GM12878 (cell line): ENCODE data around the gene ITGBL1. TPM values are rescaled to one million over a fixed set of nuclear protein-coding genes. Genes with fewer than 3 reads are reported as not detected.
A peak's percentile ranks its signal among the peaks of the same experiment; 100 is the strongest.

Experiments used
- BHLHE40 ChIP-seq, 2 experiments: fragments of 450-650 bp in 1 of 2; IDR thresholded peaks; 2 replicates each; pipeline ENCODE4 v1.6.1; 2011 to 2017; ENCODE audit warnings: low read depth in 2 of 2, borderline replicate concordance in 1 of 2, improper control_type of control experiment in 1 of 2, low read length in 1 of 2, mild to moderate bottlenecking in 1 of 2
- EED ChIP-seq: sonication (generic); IDR thresholded peaks from 2 replicates; pipeline ENCODE4 v1.6.1; 2016; ENCODE audit warnings: antibody characterized with exemption, low read depth
- EP300 ChIP-seq, 2 experiments: fragments of 150-350 bp in 1 of 2; IDR thresholded peaks; 2 replicates each; pipeline ENCODE4 v1.6.1; 2011 to 2012; ENCODE audit warnings: low read depth in 2 of 2, low read length in 2 of 2, borderline replicate concordance in 1 of 2, improper control_type of control experiment in 1 of 2, inconsistent platforms in 1 of 2; ENCODE audit not compliant: control insufficient read depth in 1 of 2
- ESRRA ChIP-seq: IDR thresholded peaks from 2 replicates; pipeline ENCODE4 v1.6.1; 2012; ENCODE audit warnings: mild to moderate bottlenecking, low read length, improper control_type of control experiment
- EZH2 ChIP-seq: IDR thresholded peaks from 2 replicates; pipeline ENCODE4 v1.6.1; 2012; ENCODE audit warnings: low read depth, mild to moderate bottlenecking, control low read depth, inconsistent platforms, low read length, borderline replicate concordance; ENCODE audit not compliant: control insufficient read depth
- FOXK2 ChIP-seq: fragments of 450-650 bp; IDR thresholded peaks from 2 replicates; pipeline ENCODE4 v1.6.1; 2017; ENCODE audit warnings: mild to moderate bottlenecking, moderate library complexity
- HSF1 ChIP-seq: fragments of 150-350 bp; IDR thresholded peaks from 2 replicates; pipeline ENCODE4 v1.6.1; 2014; ENCODE audit warnings: mild to moderate bottlenecking, low read depth, low read length
- IKZF2 ChIP-seq, 2 experiments: fragments of 450-650 bp; IDR thresholded peaks; 2 replicates each; pipeline ENCODE4 v1.6.1; 2017; ENCODE audit warnings: mild to moderate bottlenecking in 2 of 2, moderate library complexity in 2 of 2
- IRF5 ChIP-seq: fragments of 450-650 bp; IDR thresholded peaks from 2 replicates; pipeline ENCODE4 v1.6.1; 2017; ENCODE audit warnings: borderline replicate concordance
- KDM1A ChIP-seq: fragments of 200-600 bp; sonication (generic); IDR thresholded peaks from 2 replicates; pipeline ENCODE4 v1.6.1; 2016; ENCODE audit warnings: borderline replicate concordance
- MXI1 ChIP-seq: fragments of 150-350 bp; IDR thresholded peaks from 2 replicates; pipeline ENCODE4 v1.6.1; 2011; ENCODE audit warnings: low read depth, mild to moderate bottlenecking, inconsistent platforms, low read length, improper control_type of control experiment
- NFXL1 ChIP-seq: fragments of 450-650 bp; IDR thresholded peaks from 2 replicates; pipeline ENCODE4 v1.6.1; 2017; ENCODE audit warnings: antibody characterized with exemption, mild to moderate bottlenecking, borderline replicate concordance
- POLR2AphosphoS5 ChIP-seq: IDR thresholded peaks from 2 replicates; pipeline ENCODE4 v1.6.1; 2011; ENCODE audit warnings: mild to moderate bottlenecking, low read length, inconsistent platforms
- RCOR1 ChIP-seq: conservative IDR thresholded peaks from 2 replicates; pipeline ENCODE4 v1.6.1; 2012; ENCODE audit warnings: low read depth, low read length, improper control_type of control experiment
- RELB ChIP-seq: fragments of 450-650 bp; IDR thresholded peaks from 2 replicates; pipeline ENCODE4 v1.6.1; 2017; ENCODE audit warnings: low read depth, mild to moderate bottlenecking, moderate library complexity
- SIN3A ChIP-seq: IDR thresholded peaks from 2 replicates; pipeline ENCODE4 v1.6.1; 2012; ENCODE audit warnings: low read depth, low read length, improper control_type of control experiment
- SIX5 ChIP-seq: IDR thresholded peaks from 2 replicates; pipeline ENCODE4 v1.6.1; 2011; ENCODE audit warnings: mild to moderate bottlenecking, low read depth, low read length, moderate library complexity; ENCODE audit not compliant: severe bottlenecking
- SMAD1 ChIP-seq: fragments of 450-650 bp; IDR thresholded peaks from 2 replicates; pipeline ENCODE4 v1.6.1; 2018; ENCODE audit warnings: mild to moderate bottlenecking, low read depth; ENCODE audit not compliant: partially characterized antibody
- SUPT20H ChIP-seq: IDR thresholded peaks from 2 replicates; pipeline ENCODE4 v1.6.1; 2011; ENCODE audit warnings: low read depth, mild to moderate bottlenecking, low read length, moderate library complexity, borderline replicate concordance; ENCODE audit not compliant: control insufficient read depth
- TCF3 ChIP-seq: IDR thresholded peaks from 2 replicates; pipeline ENCODE4 v1.6.1; 2012; ENCODE audit warnings: low read depth, mild to moderate bottlenecking, low read length, borderline replicate concordance; ENCODE audit not compliant: insufficient read depth
- TCF7 ChIP-seq: IDR thresholded peaks from 2 replicates; pipeline ENCODE4 v1.6.1; 2014; ENCODE audit warnings: antibody characterized with exemption, borderline replicate concordance
- USF1 ChIP-seq: IDR thresholded peaks from 2 replicates; pipeline ENCODE4 v1.6.1; 2011; ENCODE audit warnings: borderline replicate concordance, low read depth, mild to moderate bottlenecking, moderate library complexity, mixed read lengths, low read length; ENCODE audit not compliant: insufficient read depth; ENCODE audit errors: extremely low read length
- WRNIP1 ChIP-seq: IDR thresholded peaks from 2 replicates; pipeline ENCODE4 v1.6.1; 2011; ENCODE audit warnings: low read depth, low read length, improper control_type of control experiment, borderline replicate concordance
- ZNF274 ChIP-seq: IDR thresholded peaks from one replicate; pipeline ENCODE4 v1.8.0; 2011; ENCODE audit not compliant: insufficient read length, insufficient read depth
- ZSCAN29 ChIP-seq: fragments of 450-650 bp; IDR thresholded peaks from 2 replicates; pipeline ENCODE4 v1.6.1; 2017; ENCODE audit warnings: mild to moderate bottlenecking, moderate library complexity
- polyA plus RNA-seq, 11 experiments: library from polyadenylated mRNA; depleted of rRNA in 4 of 11; unstranded in 6 of 11; stranded (reverse) in 5 of 11; fragments of >200 nt; fragmentation: Nextera tagmentation in 4 of 11; fragmentation: Illumina TruSeq in 1 of 11; extraction: Ambion mirVana in 4 of 11; extraction: Trizol in 1 of 11; gene quantifications; 1 replicate in 1 of 11; 2 replicates in 10 of 11; pipeline versions ENCODE4 v1.2.1 to v1.2.3, GENCODE V29; 2011 to 2016; ENCODE audit warnings: inconsistent platforms in 2 of 11, missing spikeins in 2 of 11, low read depth in 1 of 11
- total RNA-seq, 4 experiments: library from RNA; depleted of rRNA in 3 of 4; stranded (reverse); fragments of >200 nt in 3 of 4; fragmentation: Illumina TruSeq in 1 of 4; extraction: Trizol in 1 of 4; gene quantifications; 2 replicates each; pipeline versions ENCODE4 v1.2.1 to v1.2.3, GENCODE V29; 2013 to 2021

The ITGBL1 gene
- total and polyA plus RNA-seq, 10 of the 15 experiments (the other 5 are each of a cell fraction or from before 2014, with no cell fraction given), result 0.17 to 2.8 (median 0.28) TPM; not detected in 3

- peak; percentile 94 for TF ChIP-seq RELB
- TF ChIP-seq EED, result no peak
- TF ChIP-seq EP300 (IDR thresholded peaks at IDR 0.05; ENCODE audit: borderline replicate concordance in 1 of 2, control insufficient read depth in 1 of 2, low read depth in 2 of 2, low read length in 2 of 2), result peak in 1 of 2 experiments; percentile 80; a peak in 3 of 4 replicates
- TF ChIP-seq MXI1, result peak; percentile 43; the same call in 1 of the 2 replicates
- TF ChIP-seq ESRRA, result no peak
- TF ChIP-seq BHLHE40 (IDR thresholded peaks at IDR 0.05; ENCODE audit: borderline replicate concordance in 1 of 2, low read depth in 2 of 2, low read length in 1 of 2), result peak; percentile 39 to 45; a peak in 2 of 4 replicates
- no peak for TF ChIP-seq ZSCAN29
- no peak for TF ChIP-seq USF1
- TF ChIP-seq IKZF2 (IDR thresholded peaks at IDR 0.05), result peak; percentile 89 to 90
- TF ChIP-seq TCF7, result 0 out of 2 replicates have a peak, but pooled peaks have one; percentile 63
- TF ChIP-seq SIX5, result no peak
- TF ChIP-seq TCF3, result no peak
- TF ChIP-seq EZH2, result no peak
- TF ChIP-seq SIN3A, result no peak
- no peak for TF ChIP-seq SUPT20H
- no peak for TF ChIP-seq NFXL1
- TF ChIP-seq IRF5, result no peak
- no peak for TF ChIP-seq POLR2AphosphoS5
- no peak for TF ChIP-seq HSF1
- TF ChIP-seq SMAD1, result no peak
- TF ChIP-seq WRNIP1, result no peak
- no peak for TF ChIP-seq KDM1A
- TF ChIP-seq RCOR1, result no peak
- TF ChIP-seq FOXK2, result no peak
- no peak for TF ChIP-seq ZNF274
Observed at GRCh38 chr13:101626925-101627555, 174.6 kb downstream of the ITGBL1 start (continued).
